Measurements from ENCODE around the gene REL.

The REL gene

GRCh38 chr2:60973705-60974104, 92.3 kb downstream of the REL start:
- TF ChIP-seq CTCF (conservative IDR thresholded peaks at IDR 0.05; ENCODE audit: low read depth, low read length) = no peak
- H3K4me3 ChIP-seq (ENCODE audit: low read length) = no peak overlapping the region
- no peak for DNase-seq (ENCODE audit: low read depth)

- TF ChIP-seq CTCF (conservative IDR thresholded peaks at IDR 0.05; ENCODE audit: low read depth, low read length) = no peak
- no peak for DNase-seq (ENCODE audit: low read depth)
Observed at GRCh38 chr2:60974652-60975051, 93.3 kb downstream of the REL start.

More at GRCh38 chr2:60974652-60975051, 93.3 kb downstream of the REL start:
- H3K4me3 ChIP-seq (ENCODE audit: low read length) = no peak overlapping the region
